ENCODE measurements around the gene ARHGAP44. TPM values are rescaled to one million over a fixed set of nuclear protein-coding genes. Genes with fewer than 3 reads are reported as not detected.

Gene ARHGAP44
- total and polyA plus RNA-seq, 9 of the 15 experiments (the other 6 are each of a cell fraction or from before 2014, with no cell fraction given) = 0.01 to 0.68 (median 0.07) TPM; not detected in 1

GRCh38 chr17:12815642-12816141 lies 26.4 kb downstream of the ARHGAP44 start:
- 0% methylated on average over 3 of the region's 3 CpGs for WGBS (ENCODE audit: insufficient coverage, low coverage, missing lambda C conversion rate)
- H3K27ac ChIP-seq (ENCODE audit: extremely low read depth, low read depth, low read length) = no peak overlapping the region
- H3K4me3 ChIP-seq = no peak overlapping the region
- ATAC-seq = no peak
- H3K79me2 ChIP-seq (ENCODE audit: control insufficient read depth, insufficient read depth, low read length) = no peaks in the 10 kb centered on the region
- POLR2A ChIA-PET = no interaction called here
- H3K9ac ChIP-seq (ENCODE audit: insufficient read depth in 1 of 2, low read depth in 2 of 2, low read length in 2 of 2) = no peak overlapping the region
- H3K27me3 ChIP-seq (ENCODE audit: control insufficient read depth in 2 of 2, insufficient read depth in 2 of 2, low read length in 2 of 2) = no peaks in the 10 kb centered on the region
- in situ Hi-C loops (cut with MboI) (no loop called here), intact Hi-C loops (cut with micrococcal nuclease) (no loop called here)
- no peaks in the 10 kb centered on the region for H3K9me3 ChIP-seq (replicated peaks; ENCODE audit: control insufficient read depth, insufficient read depth, low read depth, low read length)
- TF ChIP-seq ZFPM2 (CRISPR knock-in tag; IDR thresholded peaks at IDR 0.05) = no peak
- no peak for TF ChIP-seq FOXJ3 (CRISPR knock-in tag; IDR thresholded peaks at IDR 0.05)
- no peak for TF ChIP-seq POLR2A (conservative IDR thresholded peaks at IDR 0.05)
- no peak for TF ChIP-seq CSDE1 (IDR thresholded peaks at IDR 0.05)
- TF ChIP-seq, protein P1, sequence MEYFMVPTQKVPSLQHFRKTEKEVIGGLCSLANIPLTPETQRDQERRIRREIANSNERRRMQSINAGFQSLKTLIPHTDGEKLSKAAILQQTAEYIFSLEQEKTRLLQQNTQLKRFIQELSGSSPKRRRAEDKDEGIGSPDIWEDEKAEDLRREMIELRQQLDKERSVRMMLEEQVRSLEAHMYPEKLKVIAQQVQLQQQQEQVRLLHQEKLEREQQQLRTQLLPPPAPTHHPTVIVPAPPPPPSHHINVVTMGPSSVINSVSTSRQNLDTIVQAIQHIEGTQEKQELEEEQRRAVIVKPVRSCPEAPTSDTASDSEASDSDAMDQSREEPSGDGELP (CRISPR knock-in tag; IDR thresholded peaks at IDR 0.05; ENCODE audit: borderline replicate concordance) = no peak
- no peak for TF ChIP-seq ZNF586 (CRISPR knock-in tag; conservative IDR thresholded peaks at IDR 0.05)
- TF ChIP-seq, protein P2, sequence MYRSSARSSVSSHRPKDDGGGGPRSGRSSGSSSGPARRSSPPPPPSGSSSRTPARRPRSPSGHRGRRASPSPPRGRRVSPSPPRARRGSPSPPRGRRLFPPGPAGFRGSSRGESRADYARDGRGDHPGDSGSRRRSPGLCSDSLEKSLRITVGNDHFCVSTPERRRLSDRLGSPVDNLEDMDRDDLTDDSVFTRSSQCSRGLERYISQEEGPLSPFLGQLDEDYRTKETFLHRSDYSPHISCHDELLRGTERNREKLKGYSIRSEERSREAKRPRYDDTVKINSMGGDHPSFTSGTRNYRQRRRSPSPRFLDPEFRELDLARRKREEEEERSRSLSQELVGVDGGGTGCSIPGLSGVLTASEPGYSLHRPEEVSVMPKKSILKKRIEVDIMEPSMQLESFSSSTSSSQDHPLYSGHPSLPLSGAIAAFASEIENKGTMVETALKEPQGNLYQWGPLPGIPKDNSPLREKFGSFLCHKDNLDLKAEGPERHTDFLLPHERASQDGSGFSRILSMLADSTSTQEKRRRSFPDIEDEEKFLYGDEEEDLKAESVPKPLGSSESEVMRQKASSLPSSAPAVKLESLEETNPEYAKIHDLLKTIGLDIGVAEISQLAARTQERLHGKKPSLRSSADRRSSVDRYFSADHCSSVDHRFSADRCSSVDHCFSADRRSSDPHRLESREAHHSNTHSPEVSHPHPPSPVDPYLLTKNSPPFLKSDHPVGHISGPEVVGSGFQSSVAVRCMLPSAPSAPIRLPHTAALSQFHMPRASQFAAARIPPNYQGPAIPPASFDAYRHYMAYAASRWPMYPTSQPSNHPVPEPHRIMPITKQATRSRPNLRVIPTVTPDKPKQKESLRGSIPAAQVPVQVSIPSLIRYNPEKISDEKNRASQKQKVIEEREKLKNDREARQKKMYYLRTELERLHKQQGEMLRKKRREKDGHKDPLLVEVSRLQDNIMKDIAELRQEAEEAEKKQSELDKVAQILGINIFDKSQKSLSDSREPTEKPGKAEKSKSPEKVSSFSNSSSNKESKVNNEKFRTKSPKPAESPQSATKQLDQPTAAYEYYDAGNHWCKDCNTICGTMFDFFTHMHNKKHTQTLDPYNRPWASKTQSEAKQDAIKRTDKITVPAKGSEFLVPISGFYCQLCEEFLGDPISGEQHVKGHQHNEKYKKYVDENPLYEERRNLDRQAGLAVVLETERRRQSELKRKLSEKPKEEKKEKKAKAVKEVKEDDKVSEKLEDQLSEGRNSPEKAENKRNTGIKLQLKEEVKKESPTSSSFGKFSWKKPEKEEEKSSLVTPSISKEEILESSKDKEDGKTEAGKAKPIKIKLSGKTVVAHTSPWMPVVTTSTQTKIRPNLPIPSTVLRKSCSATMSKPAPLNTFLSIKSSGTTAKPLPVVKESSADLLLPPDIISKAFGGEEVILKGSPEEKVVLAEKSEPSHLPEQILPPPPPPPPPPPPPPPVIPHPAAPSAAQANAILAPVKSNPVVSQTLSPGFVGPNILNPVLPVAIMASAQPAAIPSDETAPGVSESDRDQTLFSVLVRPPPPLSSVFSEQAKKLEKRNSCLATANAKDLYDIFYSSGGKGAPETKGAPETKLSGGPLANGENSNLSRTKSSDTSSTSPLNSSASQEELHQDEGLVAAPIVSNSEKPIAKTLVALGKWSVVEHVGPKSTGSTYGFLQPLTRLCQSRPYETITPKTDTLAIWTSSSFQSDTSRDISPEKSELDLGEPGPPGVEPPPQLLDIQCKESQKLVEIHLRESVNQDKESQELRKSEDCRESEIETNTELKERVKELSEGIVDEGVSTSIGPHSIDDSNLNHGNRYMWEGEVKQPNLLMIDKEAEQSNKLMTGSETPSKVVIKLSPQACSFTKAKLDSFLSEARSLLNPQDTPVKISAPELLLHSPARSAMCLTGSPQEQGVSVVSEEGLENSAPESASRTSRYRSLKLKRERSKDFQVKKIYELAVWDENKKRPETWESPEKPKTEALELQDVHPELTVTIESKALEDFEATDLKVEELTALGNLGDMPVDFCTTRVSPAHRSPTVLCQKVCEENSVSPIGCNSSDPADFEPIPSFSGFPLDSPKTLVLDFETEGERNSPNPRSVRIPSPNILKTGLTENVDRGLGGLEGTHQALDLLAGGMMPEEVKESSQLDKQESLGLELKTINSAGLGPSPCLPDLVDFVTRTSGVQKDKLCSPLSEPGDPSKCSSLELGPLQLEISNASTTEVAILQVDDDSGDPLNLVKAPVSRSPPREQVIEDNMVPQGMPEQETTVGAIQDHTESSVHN (IDR thresholded peaks at IDR 0.05; ENCODE audit: borderline replicate concordance in 1 of 2, low read depth in 1 of 2) = no peak
- TF ChIP-seq ZNF785 (CRISPR knock-in tag; IDR thresholded peaks at IDR 0.05) = no peak
- no peak for TF ChIP-seq ZNF561 (CRISPR knock-in tag; conservative IDR thresholded peaks at IDR 0.05)
- CTCF ChIA-PET (ENCODE audit: low intra/inter-chr PET ratio) = no interaction called here
- no peaks in the 10 kb centered on the region for H4K20me1 ChIP-seq (replicated peaks; ENCODE audit: control insufficient read depth, insufficient read depth, low read length)
- no peak overlapping the region for H3K4me2 ChIP-seq (ENCODE audit: insufficient read depth, low read length)
- H2AFZ ChIP-seq (ENCODE audit: low read depth, low read length) = no peak overlapping the region
- DNase-seq (ENCODE audit: extremely low read depth in 1 of 4, low spot score in 3 of 4) = no peak
- no peaks in the 10 kb centered on the region for H3K36me3 ChIP-seq (ENCODE audit: control insufficient read depth, insufficient read depth, low read length)
- no TSS peak for BruUV-seq (replicated peaks)
- no peaks in the 10 kb centered on the region for H3K9me1 ChIP-seq (ENCODE audit: control insufficient read depth, insufficient read depth, low read length)
- FAIRE-seq = no peak
- H3K4me1 ChIP-seq (replicated peaks in 1 of 2; ENCODE audit: control insufficient read depth in 2 of 2, insufficient read depth in 2 of 2, low read length in 2 of 2) = no peaks in the 10 kb centered on the region; a peak in 1 of 5 replicates

Measured in K562 (cell line).